Activated CD4-positive, alpha-beta T cell treated with anti-CD3 and anti-CD28 coated beads for 1 hour (primary cell): Measurements from ENCODE around the gene SRC.

ENCODE experiments used
- DNase-seq: peaks from one replicate; pipeline ENCODE4 v3.0.0-alpha.2; 2020

Gene SRC

GRCh38 chr20:37385659-37386504 lies 39.9 kb downstream of the SRC start:
- DNase-seq = no peak

- DNase-seq = no peak
Measured at GRCh38 chr20:37386505-37387251, 40.7 kb downstream of the SRC start.

GRCh38 chr20:37387519-37388269 lies 41.8 kb downstream of the SRC start:
- DNase-seq = no peak

- no peak for DNase-seq
Measured at GRCh38 chr20:37388831-37389230, 42.9 kb downstream of the SRC start.

GRCh38 chr20:37389241-37389747 lies 43.4 kb downstream of the SRC start:
- no peak for DNase-seq

- no peak for DNase-seq
Measured at GRCh38 chr20:37389844-37390275, 43.9 kb downstream of the SRC start.

- no peak for DNase-seq
Measured at GRCh38 chr20:37390503-37390890, 44.6 kb downstream of the SRC start.

- no peak for DNase-seq
Measured at GRCh38 chr20:37390891-37391525, 45.1 kb downstream of the SRC start.

GRCh38 chr20:37392441-37393195 lies 46.7 kb downstream of the SRC start:
- no peak for DNase-seq

GRCh38 chr20:37393196-37393862 lies 47.4 kb downstream of the SRC start:
- DNase-seq = no peak

GRCh38 chr20:37393863-37394542 lies 48.1 kb downstream of the SRC start:
- no peak for DNase-seq

- DNase-seq = no peak
Measured at GRCh38 chr20:37394543-37395409, 48.8 kb downstream of the SRC start.

GRCh38 chr20:37395410-37395797 lies 49.5 kb downstream of the SRC start:
- DNase-seq = no peak

GRCh38 chr20:37395921-37396415 lies 50.0 kb downstream of the SRC start:
- DNase-seq = no peak

- DNase-seq = no peak
Measured at GRCh38 chr20:37396416-37397075, 50.6 kb downstream of the SRC start.

GRCh38 chr20:37397076-37397953 lies 51.4 kb downstream of the SRC start:
- DNase-seq = no peak

- no peak for DNase-seq
Measured at GRCh38 chr20:37397954-37398749, 52.2 kb downstream of the SRC start.
